GM10847 (cell line): ENCODE measurements around the gene BAG3.

Source experiments
- POLR2A ChIP-seq: IDR thresholded peaks from 2 replicates; pipeline ENCODE4 v1.6.1; 2011; ENCODE audit not compliant: insufficient read length; ENCODE audit errors: extremely low read depth

Gene BAG3

DNA sequence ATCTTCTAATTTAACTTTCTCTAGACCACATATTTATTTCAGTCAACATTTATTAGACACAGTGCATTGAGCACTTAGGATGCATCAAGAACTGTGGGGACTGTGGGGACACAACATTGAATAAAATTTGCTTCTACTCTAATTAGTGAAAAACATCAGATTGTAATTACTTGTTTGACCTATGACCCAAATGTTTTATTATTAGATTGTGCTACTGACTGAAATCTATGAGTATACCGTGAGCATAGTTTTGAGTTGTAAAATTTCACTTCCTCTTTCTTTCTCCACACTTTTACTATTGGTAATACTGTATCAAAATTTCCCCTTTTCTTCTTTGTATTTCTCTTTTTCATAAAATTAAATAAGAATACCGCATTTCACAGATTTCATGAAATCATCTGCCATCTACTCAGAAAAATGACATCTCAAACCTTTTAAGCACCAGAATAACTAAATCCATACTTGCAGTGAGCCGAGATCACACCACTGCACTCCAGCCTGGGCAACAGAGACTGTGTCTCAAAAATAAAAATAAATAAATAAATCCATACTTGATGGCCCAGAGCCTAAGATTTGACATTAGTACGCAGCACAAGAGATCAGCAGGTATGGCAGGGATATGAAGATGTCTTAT lies 49.3 kb downstream of the BAG3 start:
- TF ChIP-seq POLR2A: no peak

DNA sequence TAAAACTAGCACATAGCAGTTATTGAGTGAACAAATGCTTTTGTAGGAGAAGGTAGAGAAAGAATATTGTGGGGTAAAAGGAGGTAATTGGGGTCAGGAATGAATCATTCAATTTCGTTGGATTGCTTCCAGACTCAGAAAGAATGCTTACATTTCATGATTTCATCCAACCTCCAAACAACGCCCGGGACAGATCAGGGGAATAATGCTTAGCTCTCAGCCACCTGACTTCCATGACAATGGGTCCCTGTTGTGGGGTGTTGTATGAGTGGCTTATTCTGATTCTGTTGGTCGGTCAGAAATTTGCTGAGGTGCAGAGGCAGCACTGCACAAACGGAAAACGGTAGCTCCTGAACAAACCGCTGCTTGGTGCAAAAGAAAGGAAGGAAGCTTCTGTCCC lies 50.7 kb downstream of the BAG3 start:
- TF ChIP-seq POLR2A: no peak

DNA sequence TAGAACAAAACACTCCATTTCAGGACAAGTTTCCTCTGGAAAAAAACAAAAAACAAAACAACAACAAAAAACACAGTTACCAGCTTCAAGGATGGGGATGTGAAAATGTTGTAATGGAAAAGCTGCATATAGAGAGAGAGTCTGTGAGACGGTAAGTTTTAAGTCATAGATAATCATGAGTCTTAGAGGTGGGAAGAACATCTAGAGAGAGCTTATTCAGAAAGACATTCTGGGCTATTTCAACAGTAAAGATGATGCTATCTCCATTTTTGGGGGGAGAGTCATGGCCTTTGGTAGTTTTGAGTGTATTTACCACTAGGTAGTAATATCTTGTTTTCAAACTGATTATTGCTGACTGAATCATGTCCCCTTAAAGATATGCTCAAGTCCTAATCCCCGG lies 51.4 kb downstream of the BAG3 start:
- no peak for TF ChIP-seq POLR2A

DNA sequence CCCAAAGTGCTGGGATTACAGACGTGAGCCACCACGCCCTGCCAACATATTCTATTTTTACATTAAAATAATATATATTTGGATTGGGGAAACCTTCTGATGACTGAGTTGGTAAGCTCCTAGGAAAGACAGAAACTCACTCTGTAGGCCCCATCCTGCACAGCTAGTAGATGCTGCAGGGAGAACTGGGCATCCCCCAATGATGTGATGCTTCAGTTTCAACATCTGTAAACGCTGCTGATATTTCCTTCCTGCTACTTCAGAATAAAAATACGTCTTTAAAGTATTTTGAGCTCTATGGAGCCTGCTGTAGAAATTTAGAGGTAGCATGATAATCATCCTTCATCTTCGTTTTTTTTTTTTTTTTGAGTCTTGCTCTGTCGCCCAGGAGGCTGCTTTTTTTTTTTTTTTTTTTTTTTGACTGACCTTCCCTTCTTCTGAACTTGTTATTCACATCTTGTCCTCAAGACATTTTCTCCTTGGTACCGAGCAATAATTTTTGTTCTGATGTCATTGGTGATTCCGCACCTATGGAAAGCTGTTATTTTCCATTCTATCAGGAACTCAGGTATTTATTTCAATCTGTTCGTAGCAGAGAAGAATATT lies 52.8 kb downstream of the BAG3 start:
- no peak for TF ChIP-seq POLR2A

DNA sequence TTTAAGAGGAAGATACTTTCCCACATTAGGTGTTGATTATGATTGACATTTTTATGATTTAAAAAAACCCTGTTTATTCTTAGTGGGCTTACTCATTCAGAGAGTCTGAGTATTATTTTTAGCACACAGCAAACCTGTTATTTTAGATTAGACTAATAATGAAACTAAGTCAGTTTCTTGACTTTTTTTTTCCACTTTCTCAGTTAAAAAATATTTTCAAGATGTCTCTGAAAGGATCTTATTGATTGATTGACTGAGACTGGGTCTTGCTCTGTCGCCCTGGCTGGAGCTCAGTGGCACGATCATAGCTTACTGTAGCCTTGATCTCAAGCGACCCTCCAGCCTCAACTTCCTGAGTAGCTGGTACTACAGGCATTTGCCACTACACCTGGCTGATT lies 54.3 kb downstream of the BAG3 start:
- TF ChIP-seq POLR2A: no peak

DNA sequence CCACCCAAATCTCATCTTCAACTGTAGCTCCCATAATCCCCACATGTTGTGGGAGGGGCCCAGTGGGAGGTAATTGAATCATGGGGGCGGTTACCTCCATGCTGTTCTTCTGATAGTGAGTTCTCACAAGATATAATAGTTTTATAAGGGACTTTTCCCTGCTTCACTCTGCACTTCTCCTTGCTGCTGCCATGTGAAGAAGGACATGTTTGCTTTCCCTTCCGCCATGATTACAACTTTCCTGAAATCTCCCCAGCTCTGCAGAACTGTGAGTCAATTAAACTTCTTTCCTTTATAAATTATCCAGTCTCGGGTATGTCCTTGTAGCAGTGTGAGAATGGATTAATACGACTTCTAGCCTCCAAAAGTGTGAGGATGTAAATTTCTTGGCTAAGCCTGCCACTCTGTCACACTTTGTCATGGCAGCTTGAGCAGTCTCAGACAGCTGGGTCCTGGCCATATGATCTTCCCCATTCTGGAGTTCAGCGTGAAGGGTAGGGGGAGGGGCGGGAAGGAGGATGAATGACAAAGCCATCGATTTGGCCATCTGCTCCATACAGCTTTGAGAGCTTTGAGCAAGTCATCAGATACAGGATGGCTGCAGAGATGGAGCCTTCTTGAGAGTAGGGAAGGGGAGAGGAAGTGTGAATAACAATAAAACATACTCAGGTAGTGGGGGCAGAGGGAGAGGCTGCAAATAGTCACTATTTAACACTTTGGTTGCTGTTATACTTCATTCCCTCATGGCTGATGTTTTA lies 55.5 kb downstream of the BAG3 start:
- TF ChIP-seq POLR2A: no peak

DNA sequence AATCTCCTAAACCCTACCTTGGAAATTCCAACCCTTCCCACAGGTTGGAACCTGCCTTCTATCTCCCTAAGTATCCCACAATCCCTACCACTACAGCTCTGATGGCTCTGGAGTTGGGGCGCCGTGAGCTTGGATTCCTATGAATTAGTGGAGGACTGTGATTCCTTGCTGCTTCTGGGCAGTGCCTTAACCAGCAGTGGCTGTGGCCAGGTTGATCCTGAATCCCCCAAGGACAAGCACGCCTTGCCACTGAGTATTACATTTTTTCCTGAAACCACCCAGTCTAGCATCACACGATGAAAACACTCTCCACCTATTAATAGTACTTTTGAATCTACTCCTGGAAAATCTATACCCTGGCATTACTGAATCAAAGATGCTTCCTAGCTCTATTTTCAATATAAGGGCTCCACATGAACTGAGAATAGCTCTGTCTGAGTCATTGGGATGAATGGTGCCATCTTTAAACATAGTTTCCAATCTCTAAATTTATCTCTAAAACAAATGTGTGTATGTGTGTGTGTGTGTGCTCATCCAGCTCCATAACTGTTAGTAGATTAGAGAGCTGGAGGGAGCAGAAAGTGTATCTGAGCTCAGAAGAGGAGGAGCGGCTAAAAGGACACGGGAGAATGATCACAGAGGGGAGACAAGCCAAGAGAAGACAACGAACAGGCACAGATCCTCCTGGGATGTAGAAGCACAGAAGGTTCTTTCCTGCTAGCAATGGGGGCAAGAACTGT lies 62.7 kb downstream of the BAG3 start:
- no peak for TF ChIP-seq POLR2A

DNA sequence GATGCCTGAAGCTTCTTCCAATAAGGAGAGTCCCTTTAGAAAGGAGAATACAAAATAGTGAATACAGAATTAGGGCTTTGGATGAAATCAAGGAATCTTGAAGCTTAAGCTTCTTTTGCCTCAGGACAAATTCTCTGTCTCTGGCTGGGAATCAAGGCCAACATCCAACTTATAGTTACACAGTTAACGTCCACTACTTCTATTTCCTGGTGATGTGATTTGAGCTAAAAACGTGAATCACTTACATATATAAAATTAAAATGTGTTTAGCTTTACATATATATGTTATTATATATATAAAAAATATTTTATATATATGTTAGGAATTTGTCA lies 63.3 kb downstream of the BAG3 start:
- TF ChIP-seq POLR2A: no peak

DNA sequence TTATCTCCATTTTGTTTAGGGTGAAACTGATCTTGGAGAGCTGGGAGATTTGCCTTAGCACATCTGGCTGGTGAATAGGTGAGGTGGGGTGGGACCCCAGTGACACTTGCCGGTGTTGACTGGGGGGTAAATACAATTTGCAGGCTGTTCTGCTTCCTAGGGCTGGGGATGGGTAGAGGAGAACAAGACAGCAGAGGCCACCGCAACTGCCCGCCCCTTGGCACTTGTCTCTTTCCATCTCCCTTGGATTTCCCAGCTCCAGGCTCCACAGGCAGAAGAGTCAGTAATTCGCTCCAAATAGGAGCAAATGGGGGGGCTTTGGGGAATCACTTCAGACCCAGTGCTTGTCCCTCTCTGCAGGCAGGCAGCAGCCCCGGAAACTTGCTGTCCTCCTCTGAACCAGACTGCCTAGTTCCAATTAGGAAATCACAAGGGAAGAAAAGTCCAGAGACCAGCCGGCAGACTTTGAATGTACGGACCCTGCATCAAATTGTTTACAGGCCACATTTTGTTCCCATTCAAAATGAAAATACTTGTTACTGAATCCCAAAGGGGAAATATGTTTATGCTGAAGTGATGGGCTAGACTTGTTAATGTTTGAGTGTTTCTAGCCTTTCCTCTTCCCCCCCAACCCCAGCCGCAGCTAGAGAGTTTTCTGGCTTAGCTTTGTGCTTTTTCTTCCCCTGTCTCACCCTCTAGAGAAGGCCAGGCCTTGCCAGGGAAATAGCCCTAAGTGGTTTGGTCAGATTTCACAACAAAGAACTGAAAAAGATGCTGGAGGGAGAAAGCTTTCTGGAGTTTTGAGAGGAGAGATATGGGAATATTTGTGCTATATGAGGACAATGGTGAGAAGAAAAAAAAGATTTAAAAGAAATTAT lies 64.7 kb downstream of the BAG3 start:
- no peak for TF ChIP-seq POLR2A

DNA sequence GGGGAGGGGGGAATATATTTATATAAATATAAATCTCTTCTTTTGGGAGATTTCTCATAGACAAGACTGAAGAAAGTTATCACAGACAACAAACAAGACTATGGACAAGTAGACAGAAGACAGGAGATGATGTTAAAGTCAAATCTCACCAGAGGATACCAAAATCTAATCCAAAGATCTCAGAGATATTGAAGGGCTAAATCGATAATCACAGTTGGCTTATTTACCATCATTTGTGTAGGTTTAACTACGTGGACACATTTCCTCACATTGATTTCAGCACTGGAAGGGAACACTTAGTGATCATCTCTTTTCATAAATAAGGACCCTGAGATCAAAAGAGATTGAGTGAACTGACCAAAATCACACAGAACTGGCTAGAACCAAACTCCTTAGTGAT lies 72.0 kb downstream of the BAG3 start:
- no peak for TF ChIP-seq POLR2A

DNA sequence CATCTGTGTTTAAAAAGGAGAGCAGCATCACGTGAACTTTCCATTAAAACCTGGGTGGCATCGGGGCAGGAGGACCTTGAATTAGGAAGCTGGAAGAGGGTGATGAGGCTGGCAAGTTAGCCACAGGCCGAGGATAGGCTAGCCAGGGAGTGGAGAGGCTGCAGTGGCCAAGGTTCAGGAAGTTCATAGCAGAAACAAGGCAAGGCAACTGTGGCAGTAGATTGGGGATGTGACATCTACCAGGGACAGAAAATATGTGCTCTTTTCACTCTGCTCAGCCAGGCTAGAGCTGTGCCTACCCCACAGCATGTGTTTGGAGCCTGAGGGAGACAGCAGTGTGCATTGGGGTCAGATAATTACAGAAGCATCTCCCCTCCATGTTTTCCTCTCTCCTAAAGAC lies 72.4 kb downstream of the BAG3 start:
- no peak for TF ChIP-seq POLR2A

DNA sequence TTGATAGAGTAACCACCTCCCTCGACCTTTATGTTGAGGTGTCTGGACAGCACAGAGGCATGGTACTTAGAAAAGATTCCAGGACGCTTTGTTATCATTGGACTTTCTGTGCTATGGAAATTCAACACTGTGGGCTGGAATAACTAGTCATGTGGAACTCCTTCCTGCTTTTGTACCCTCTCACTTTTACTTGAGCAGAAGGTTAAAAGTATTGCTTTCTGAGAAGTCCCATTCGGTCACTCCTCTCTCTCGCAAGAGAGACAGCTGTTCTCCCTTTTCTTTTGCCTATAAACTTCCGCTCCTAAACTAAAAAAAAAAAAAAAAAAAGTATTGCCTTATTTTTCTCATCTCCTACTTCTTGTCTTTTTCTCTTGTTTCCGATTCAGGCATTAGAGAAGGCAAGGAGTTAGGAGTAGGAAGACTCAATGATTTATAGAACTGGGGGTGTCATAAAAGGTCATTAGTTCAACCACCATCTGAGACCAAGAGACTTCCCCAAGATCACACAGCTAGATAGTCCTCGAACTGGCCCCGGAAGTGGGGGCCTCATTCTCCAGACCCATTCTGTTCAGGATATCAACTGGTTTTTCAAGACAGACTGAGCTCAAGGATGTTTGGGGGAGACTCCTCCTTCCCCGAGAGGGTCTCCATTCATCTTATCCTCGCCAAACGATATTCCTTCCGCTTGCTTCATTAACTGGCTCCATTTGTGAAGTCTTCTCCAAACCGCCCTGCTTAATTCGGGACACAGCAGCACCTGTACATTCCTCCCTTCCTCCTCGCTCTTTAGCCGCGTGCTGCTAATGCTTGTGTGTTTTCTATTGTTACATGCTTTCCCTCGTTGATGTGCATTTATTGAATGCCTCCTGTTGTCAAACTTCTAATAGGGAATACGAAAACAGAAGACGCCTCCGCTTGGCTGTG lies 73.7 kb downstream of the BAG3 start:
- no peak for TF ChIP-seq POLR2A

DNA sequence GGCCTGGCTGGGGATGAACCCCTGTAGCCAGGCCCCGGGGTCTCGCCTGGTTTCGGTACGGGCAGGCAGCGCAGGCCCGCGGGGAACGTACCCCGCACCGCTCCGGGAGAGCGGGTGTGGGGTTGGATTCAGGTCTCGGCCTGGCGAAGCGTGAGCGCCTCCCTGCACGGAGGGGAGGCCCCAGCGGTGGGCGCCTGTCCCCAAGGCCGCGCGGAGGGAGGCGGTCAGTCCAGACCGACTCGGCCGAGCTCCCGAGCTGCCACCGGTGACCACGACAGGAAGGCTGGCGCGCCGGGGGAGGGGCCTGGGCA lies 74.3 kb downstream of the BAG3 start:
- peak; percentile 30 for TF ChIP-seq POLR2A
